GM04503 (cell line): Measurements from ENCODE around the gene SRRM3.
"Not testable (repeated sequence)": the region's sequence is repeated elsewhere in the genome, so short reads cannot be mapped to it uniquely, and the experiment has no call there.

Experiments used
- DNase-seq: peaks from one replicate; pipeline ENCODE4 v3.0.0-alpha.2; 2012; ENCODE audit warnings: low read depth

SRRM3 gene

GRCh38 chr7:76291351-76292212, 89.9 kb downstream of the SRRM3 start:
- peak; percentile 98 for DNase-seq

DNA sequence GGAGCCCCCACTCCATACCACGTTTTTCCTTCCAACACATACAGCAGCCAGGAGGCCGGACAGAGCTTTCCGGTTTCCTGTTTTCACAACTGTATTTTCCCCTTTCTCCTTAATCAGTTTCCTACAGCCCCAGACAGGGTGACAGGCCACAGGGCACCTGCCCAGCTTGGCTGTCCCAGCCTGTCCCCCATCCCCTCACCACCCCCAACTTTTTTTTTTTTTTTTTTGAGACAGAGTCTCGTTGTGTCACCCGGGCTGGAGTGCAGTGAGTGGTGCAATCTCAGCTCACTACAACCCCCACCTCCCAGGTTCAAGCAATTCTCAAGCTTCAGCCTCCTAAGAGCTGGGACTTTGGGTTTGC, 90.5 kb downstream of the SRRM3 start:
- no peak for DNase-seq

DNA sequence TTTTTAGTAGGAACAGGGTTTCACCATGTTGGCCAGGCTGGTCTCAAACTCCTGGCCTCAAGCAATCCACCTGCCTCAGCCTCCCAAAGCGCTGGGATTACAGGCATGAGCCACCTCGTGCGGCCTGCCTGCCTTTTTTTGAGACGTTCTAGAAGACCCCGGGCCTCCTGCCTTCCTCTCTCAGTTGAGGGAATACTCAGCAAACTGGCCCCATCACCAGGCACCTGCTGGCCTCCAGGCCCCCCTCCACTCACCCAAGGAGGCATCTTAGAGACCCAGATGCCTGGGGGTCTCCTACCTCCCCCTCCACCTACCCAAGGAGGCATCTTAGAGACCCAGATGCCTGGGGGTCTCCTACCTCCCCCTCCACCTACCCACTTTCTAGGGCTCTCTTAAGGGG, 91.2 kb downstream of the SRRM3 start:
- DNase-seq: not testable (repeated sequence)

- DNase-seq: no peak
Observed at GRCh38 chr7:76293407-76293901, 91.8 kb downstream of the SRRM3 start.

DNA sequence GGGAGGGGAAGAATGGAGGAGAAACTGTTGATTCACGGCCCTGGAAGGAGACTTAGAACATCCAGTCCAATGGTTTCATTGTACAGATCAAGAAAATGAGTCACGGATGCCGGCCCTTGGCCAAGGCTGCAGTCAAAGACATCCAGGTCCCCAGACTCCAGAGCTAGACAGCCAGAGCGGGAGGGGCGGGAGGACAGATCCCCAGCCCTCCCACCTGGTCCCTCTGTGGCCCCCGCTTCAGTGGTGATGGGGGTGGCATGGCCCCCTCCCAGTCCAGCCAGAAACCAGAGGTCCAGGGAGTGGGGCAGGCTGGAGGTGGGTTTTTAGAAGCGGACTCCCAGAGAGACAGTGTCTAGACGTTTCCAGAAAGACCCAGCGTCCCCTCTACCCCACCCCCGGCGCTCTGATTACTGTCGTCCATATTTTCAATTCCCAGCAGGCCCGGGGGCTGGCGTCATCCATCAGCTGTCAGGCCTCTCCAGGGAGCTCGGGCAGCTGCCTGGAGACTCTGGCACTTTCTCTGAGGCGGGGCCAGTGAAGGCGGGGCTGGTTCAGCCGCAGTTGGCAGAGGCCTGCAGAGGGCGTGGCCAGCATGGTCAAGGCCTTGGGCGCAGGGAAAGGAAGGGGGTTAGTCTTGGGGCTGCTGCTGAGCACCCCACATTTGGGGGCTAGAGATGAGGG, 92.8 kb downstream of the SRRM3 start:
- DNase-seq: peak; percentile 78

- peak; percentile 87 for DNase-seq
Observed at GRCh38 chr7:76296743-76297740, 95.3 kb downstream of the SRRM3 start.

GRCh38 chr7:76300166-76300731, 98.6 kb downstream of the SRRM3 start:
- DNase-seq: no peak

- no peak for DNase-seq
Observed at GRCh38 chr7:76301000-76301399, 99.3 kb downstream of the SRRM3 start.

DNA sequence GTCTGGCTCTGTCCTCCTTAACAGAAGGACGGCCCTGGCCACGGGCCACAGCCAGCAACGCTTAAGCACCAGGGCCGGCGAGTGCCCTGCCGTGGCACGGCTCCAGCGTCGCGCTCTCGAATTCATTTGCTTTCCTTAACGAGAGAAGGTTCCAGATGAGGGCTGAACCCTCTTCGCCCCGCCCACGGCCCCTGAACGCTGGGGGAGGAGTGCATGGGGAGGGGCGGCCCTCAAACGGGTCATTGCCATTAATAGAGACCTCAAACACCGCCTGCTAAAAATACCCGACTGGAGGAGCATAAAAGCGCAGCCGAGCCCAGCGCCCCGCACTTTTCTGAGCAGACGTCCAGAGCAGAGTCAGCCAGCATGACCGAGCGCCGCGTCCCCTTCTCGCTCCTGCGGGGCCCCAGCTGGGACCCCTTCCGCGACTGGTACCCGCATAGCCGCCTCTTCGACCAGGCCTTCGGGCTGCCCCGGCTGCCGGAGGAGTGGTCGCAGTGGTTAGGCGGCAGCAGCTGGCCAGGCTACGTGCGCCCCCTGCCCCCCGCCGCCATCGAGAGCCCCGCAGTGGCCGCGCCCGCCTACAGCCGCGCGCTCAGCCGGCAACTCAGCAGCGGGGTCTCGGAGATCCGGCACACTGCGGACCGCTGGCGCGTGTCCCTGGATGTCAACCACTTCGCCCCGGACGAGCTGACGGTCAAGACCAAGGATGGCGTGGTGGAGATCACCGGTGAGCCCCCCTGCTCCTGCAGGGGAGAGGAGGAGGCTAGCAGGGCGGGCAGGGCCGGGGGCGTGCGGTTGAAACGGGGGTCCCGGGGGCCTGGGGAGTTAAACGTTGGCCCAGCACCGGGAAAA, 100.9 kb downstream of the SRRM3 start, which contains the start of gene HSPB1:
TSS of gene HSPB1 (plus strand) at position 327 of the 855 bp plus-strand sequence. CDS start at position 367, 40 bp downstream.
- no peak for DNase-seq

- DNase-seq: no peak
Observed at GRCh38 chr7:76303202-76304147, 101.8 kb downstream of the SRRM3 start.

GRCh38 chr7:76304888-76305375, 103.2 kb downstream of the SRRM3 start:
- DNase-seq: no peak

DNA sequence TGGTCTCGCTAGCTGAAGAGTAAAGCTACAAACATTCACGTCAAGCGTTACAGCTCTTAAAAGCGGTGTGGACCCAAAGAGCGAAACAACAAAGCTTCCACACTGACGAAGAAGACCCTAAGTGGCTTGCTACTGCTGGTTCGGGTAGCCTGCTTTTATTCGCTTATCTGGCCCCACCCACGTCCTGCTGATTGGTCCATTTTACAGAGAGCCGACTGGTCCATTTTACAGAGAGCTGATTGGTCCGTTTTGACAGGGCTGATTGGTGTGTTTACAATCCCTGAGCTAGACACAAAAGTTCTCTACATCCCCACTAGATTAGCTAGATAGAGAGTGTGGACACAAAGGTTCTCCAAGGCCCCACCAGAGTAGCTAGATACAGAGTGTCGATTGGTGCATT, 107.2 kb downstream of the SRRM3 start:
- DNase-seq: not testable (repeated sequence)

DNA sequence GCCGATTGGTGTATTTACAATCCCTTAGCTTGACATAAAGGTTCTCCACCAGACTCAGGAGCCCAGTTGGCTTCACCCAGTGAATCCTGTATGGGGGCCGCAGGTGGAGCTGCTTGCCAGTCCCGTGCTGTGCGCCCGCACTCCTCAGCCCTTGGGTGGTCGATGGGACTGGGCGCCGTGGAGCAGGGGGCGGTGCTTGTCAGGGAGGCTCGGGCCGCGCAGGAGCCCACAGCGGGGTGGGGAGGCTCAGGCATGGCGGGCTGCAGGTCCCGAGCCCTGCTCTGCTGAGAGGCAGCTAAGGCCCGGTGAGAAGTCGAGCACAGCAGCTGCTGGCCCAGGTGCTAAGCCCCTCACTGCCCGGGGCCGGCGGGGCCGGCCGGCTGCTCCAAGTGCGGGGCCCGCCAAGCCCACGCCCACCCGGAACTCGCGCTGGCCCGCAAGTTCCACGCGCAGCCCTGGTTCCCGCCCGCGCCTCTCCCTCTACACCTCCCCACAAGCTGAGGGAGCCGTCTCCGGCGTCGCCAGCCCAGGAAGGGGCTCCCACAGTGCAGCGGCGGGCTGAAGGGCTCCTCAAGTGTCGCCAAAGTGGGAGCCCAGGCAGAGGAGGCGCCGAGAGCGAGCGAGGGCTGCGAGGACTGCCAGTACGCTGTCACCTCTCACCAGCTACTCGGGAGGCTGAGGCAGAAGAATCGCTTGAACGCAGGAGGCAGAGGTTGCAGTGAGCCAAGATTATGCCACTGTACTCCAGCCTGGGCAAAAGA, 107.8 kb downstream of the SRRM3 start:
- DNase-seq: not testable (repeated sequence)

DNA sequence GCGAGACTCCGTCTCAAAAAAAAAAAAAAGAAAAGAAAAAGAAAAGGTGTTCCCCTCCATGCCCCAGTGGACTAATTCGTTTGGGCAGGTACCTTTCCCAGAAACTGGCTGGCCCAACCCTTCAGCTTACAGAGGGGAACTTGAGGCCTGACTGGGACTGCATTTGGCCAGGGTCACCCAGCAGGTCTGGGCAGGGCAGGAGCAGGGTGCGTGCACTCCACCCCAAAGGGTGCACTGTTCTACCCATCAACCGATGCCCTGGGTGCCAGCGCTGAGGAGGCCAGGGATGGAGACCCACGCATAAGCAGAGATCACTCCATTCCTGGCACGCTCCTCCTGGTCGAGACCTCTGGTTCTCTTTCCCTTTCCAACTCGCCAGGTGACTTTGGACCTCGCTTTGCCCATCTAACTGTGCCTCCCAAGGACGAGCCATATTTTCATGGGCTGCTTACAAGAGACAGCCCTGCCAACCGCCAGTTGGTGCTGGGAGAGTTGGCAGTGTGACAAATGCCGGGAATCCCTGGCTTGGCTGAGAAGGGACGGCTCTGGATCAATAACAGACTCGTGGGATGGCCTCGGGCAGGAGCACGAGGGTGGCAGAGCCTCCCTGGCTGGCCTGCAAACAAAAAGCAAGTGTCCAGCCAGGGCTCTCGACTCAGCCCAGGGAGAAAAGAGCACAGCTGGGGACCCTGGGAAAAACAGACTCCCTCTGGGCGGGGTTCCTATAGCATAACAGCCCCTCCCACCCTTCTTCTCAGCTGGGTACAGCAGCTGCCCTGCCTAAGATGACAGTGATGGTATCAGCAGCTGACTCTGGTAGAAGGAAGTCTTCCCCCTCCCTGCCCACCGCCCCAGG, 108.6 kb downstream of the SRRM3 start:
- DNase-seq: no peak

- DNase-seq: not testable (repeated sequence)
Observed at GRCh38 chr7:76311838-76312237, 110.1 kb downstream of the SRRM3 start.

- DNase-seq: no peak
Observed at GRCh38 chr7:76314042-76314721, 112.5 kb downstream of the SRRM3 start.

DNA sequence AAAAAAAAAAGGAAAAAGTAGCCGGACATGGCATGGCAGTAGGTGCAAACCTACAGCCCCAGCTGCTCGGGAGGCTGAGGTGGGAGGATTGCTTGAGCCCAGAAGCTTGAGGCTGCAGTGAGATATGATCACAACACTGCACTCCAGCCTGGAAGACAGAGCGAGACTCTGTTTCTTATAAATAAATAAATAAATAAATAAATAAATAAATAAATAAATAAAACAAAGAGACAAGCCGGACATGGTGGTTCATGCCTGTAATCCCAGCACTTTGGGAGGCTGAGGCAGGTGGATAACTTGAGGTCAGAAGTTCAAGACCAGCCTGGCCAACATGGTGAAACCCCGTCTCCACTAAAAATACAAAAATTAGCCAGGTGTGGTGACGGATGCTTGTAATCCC, 113.0 kb downstream of the SRRM3 start:
- not testable (repeated sequence) for DNase-seq
